ENCODE data around the gene MYO1D.

DNA sequence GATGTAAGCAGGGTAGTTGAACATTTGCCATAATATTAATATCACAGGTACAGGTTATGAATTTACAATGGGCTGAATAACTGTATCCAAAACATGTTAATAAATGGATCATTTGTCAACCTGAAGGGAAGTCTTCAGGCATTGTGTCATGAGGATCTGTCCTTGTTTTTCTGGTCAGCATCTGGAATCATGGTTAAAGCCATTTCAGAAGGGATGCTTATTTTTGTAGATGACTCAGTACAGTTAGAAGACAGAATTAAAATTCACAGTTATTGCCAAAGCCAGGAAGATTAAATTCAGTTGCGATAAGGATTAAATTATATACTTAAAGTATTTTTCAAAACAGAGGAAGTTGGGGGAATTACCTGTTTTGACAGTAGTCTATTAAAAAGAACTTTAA, 424.6 kb downstream of the MYO1D start:
- TF ChIP-seq RARB (CRISPR knock-in tag; IDR thresholded peaks at IDR 0.05), result no peak
- no peak for TF ChIP-seq CSRNP3 (CRISPR knock-in tag; IDR thresholded peaks at IDR 0.05)
